Erythroblast (primary cell): Measurements from ENCODE around the gene FERMT3.

ENCODE experiments used
- GATA1 ChIP-seq: IDR thresholded peaks from 2 replicates; pipeline ENCODE4 v1.6.1; 2011; ENCODE audit warnings: low read depth, mild to moderate bottlenecking, control low read depth, low read length, moderate library complexity
- POLR2A ChIP-seq: IDR thresholded peaks from 2 replicates; pipeline ENCODE4 v1.6.1; 2011; ENCODE audit warnings: mild to moderate bottlenecking, low read length

GRCh38 chr11:64265176-64266160, 58.9 kb downstream of the FERMT3 start:
- TF ChIP-seq POLR2A (no peak), GATA1 (no peak)
